GM12872 (cell line): ENCODE results near the gene PISD.

Experiments used
- TF ChIP-seq, protein P1 (sequence below): IDR thresholded peaks from 3 replicates; pipeline ENCODE4 v1.5.1; 2011; ENCODE audit warnings: low read depth, mild to moderate bottlenecking, low read length, moderate library complexity; ENCODE audit not compliant: insufficient read depth

PISD gene

DNA sequence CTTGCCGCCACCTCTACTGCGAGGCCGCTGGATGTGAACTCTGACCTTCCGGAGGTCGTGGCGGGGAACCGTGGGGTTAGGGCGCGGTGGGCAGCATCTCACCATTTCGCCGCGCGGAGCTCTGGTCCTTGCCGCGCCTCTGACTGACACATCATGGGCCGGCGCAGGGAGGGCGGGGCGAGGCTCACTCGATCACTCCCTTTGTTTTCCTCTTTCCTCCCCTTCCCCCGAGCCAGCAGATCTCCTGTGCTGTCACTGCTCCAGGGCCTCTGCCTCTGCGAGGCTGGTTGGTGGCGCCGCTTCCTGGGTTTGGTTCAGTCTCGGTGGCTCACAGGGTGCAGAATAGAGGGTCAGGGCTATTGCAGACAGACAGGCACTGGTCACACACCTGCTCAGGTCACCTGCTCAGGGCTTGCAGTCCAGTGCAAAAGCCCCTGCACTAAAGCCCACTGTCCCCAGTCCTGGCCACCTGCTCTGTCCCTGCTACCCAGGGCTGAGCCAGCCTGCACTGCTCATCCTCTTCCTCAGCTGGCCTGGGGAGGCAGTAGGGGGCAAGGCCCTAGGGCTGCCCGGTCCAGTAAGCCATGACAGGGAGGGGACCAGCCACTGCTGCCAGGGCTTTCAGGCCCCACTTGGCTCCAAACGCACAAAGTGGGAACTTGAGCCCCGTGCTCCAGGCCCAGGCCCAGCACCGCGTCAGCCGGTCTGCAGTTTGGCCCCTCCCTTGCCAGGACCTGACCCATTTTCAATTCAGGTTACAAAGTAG is 36.2 kb downstream of the PISD start:
- TF ChIP-seq, protein P1, sequence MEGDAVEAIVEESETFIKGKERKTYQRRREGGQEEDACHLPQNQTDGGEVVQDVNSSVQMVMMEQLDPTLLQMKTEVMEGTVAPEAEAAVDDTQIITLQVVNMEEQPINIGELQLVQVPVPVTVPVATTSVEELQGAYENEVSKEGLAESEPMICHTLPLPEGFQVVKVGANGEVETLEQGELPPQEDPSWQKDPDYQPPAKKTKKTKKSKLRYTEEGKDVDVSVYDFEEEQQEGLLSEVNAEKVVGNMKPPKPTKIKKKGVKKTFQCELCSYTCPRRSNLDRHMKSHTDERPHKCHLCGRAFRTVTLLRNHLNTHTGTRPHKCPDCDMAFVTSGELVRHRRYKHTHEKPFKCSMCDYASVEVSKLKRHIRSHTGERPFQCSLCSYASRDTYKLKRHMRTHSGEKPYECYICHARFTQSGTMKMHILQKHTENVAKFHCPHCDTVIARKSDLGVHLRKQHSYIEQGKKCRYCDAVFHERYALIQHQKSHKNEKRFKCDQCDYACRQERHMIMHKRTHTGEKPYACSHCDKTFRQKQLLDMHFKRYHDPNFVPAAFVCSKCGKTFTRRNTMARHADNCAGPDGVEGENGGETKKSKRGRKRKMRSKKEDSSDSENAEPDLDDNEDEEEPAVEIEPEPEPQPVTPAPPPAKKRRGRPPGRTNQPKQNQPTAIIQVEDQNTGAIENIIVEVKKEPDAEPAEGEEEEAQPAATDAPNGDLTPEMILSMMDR = no peak

DNA sequence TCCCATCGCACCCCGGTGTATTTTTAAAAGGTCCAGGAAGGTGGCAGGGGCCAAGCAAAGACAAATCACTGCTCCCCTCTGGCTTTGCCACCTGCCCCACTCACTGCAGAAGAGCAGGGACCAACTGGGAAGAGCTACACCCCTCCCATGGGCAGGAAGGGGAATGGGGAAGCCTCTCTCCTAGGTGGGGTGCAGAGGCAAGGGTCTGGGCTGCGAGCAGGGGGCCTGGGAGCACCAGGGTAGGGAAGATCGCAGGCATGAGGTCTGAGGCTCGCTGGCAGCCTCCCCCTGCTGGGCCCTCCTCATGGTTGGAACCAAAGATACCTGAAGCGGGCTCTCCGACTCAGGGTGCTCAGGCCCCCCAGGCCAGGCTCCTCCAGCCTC is 36.8 kb downstream of the PISD start:
- TF ChIP-seq, protein P1 = no peak

DNA sequence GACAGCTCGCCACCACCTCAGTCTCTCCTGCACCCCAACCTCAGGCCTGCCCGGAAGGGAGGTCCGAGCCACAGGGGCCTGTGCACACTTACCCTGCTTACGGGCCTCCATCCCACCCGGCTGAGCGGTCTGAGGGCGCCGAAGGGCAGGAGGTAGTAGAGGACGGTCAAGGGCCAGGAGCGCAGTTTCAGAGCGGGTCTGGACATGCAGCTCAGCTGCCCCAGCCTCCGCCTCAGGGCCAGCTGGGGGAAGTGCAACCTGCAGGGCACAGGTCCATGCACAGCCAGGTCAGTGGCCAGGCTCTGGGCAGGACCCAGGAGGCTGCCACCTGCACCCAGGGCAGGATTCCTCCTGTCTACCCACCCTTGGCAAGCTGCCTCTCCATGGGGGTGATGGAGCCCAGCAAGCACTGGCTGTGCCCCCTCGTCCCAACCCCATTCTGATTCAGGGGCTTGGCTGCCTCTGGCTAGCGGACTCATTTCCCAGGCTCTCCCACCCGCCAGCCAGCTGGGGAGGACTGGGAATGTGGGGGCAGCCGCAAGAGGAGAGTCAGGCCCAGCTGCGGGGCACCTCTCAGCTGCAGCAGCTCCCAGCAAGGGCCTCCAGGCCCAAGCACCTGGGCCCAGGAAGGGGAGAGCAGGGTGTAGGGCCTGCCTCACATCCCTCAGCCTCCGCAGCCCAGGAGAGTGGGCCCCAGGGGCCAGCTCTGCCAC is 38.3 kb downstream of the PISD start:
- TF ChIP-seq, protein P1 = no peak

DNA sequence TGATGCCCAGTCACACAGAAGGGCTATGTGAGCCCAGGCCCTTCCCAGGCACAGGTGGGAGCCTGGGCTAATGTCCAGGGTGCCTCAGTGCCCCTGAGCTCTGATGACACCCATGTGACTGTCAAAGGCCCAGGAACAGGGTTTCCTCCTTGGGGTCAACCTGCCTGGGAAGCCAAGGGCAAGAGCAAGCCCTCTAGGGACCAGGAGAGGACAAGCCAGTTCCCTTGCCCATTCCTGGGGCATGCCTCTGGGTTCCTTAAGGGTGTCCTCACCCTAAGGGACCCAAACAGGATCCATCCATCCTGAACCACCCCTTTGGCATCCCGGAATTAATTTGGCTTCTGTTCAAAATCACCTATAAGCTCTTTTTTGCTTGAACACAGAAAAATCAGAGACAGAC is 39.0 kb downstream of the PISD start:
- TF ChIP-seq, protein P1 = no peak

DNA sequence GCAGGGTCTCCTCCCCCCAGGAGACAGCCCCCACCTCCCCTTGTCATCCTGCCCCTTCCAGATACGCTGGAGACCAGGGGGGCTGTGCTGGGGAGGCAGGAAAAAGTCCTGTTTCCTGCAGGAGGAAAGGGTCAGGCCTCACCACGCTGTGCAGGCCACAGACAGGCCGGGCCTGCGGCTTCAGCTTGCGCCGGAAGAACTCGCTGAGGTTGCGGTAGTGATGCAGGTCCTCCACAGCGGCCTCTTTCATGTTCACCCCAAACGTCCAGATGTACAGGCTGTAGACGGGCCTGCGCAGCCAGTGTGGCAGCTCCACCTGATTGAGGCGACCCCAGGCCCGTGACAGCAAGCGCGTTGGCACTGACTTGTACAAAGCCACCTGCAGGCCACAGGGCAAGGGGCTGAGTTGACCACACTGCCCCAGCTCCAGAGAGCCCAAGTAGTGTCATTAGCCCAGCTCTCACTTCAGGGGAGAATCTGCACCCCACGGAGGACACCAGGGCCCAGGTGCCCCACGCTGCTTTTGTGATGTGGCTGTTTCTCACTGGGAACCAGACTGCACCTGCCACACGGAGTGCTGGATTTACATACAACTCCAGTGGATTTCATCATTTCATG is 40.4 kb downstream of the PISD start:
- TF ChIP-seq, protein P1 = no peak

DNA sequence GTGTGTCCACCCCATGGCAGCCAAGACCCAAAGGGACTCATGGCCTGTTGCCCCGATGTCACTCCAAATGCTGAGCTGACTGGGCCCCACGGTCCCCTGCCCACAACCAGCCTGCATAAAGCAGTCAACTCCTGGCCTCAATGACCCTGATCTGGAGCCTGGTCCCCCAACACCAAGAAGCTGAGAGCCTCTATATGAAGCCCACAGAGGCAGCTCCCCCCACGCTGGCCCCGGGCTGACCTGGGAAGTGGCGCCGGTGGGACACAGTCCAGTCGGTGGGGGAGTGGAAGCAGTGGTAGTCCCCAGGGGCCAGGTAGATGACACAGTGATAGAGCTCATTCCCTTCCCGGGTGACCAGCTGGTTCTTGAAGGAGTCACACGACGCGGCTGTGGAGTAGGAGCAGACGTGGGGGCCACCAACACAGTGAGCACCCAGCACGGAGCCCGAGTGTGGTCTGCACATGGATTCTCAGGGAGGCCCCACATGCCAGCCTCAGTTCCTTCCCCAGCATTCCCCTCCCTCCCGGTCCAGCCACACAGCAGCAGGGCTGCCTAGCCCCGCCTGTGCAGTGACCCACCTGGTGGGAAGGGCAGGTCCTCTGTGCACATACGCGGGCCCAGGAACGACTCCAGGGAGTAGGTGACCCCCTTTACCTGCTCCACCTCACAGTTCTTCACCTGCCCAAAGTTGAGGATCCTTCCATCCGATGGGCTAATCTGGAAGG is 41.1 kb downstream of the PISD start:
- TF ChIP-seq, protein P1 = no peak
